Activated naive CD4-positive, alpha-beta T cell treated with anti-CD3 and anti-CD28 coated beads, Interleukin-2, amount 50 U/mL, for 24 hours (primary cell): ENCODE results near the gene SNHG17.
"Not testable (repeated sequence)": the region's sequence is repeated elsewhere in the genome, so short reads cannot be mapped to it uniquely, and the experiment has no call there.

ENCODE experiments used
- H3K27ac Mint-ChIP-seq: one replicate; pipeline ENCODE4 v1.8.0; 2021; ENCODE audit warnings: mild to moderate bottlenecking, mixed read lengths
- H3K27me3 Mint-ChIP-seq: one replicate; pipeline ENCODE4 v1.8.0; 2021; ENCODE audit warnings: mixed read lengths
- H3K36me3 Mint-ChIP-seq: one replicate; pipeline ENCODE4 v1.8.0; 2021; ENCODE audit warnings: mixed read lengths
- H3K4me1 Mint-ChIP-seq: one replicate; pipeline ENCODE4 v1.8.0; 2021; ENCODE audit warnings: mixed read lengths
- H3K4me3 Mint-ChIP-seq: one replicate; pipeline ENCODE4 v1.8.0; 2021; ENCODE audit warnings: mild to moderate bottlenecking, mixed read lengths
- H3K9me3 Mint-ChIP-seq: one replicate; pipeline ENCODE4 v1.8.0; 2021; ENCODE audit warnings: mixed read lengths

Gene SNHG17

DNA sequence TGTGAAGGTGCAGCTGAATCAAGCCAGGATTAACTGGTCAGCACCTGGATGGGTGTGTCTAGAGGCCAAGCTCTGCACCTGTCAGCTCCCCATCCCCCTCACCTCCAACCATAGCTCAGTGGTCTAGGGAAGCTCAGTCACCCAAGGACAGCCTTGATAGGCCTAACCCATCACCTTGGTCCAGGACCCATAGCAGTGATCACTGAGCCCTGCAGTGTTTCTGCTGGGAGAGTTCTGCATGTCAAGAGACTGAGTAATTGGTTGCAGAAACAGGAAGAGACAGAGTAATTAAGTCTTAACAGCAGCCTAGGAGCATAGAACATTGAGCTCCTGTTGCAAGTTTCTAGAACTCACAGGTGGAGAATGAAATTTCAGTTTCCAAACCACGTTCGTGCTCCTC lies 18.8 kb upstream of the SNHG17 start:
- peaks cover 17% of the 10 kb centered on the region for H3K36me3 Mint-ChIP-seq
- no peak overlapping the region for H3K27ac Mint-ChIP-seq
- no peak overlapping the region for H3K4me3 Mint-ChIP-seq
- H3K9me3 Mint-ChIP-seq = no peaks in the 10 kb centered on the region
- H3K27me3 Mint-ChIP-seq = no peaks in the 10 kb centered on the region
- peaks cover 10% of the 10 kb centered on the region for H3K4me1 Mint-ChIP-seq

- no peak overlapping the region for H3K27ac Mint-ChIP-seq
- peaks cover 15% of the 10 kb centered on the region for H3K4me1 Mint-ChIP-seq
- no peak overlapping the region for H3K4me3 Mint-ChIP-seq
- H3K27me3 Mint-ChIP-seq = no peaks in the 10 kb centered on the region
- no peaks in the 10 kb centered on the region for H3K9me3 Mint-ChIP-seq
- H3K36me3 Mint-ChIP-seq = peaks cover 17% of the 10 kb centered on the region
Measured at GRCh38 chr20:38452880-38453624, 17.9 kb upstream of the SNHG17 start.

DNA sequence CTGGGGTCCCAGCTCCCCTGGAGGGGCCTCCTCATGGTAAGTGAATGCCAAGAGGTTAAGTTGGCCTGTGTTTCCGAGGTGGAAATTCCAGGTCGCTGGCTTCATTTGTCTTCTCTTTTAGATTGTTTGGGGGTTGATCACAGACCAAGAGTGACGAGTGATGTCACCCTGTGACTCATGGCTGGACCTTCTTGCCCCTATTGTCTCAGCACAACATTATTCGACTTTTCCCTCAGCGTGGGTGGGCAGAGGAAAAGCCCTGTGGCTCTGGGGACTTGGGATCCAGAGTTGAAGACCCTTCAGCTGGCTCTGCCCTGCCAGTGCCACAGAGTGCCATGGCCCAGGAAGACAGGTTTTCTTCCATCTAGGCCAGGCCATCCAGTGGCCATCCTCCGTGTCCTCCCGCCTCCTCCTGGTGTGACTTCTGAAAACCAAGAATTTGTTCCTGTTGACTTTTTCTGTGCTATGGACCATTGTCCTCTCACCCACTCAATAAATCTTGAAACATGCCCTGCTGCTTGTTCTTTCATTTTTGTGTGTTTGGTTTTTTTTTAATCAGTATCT lies 15.4 kb upstream of the SNHG17 start:
- Mint-ChIP-seq H3K27ac (no peak overlapping the region), H3K9me3 (no peaks in the 10 kb centered on the region), H3K4me3 (peak overlapping the region; percentile 6), H3K4me1 (peaks cover 31% of the 10 kb centered on the region), H3K36me3 (peaks cover 19% of the 10 kb centered on the region), H3K27me3 (no peaks in the 10 kb centered on the region)

GRCh38 chr20:38449046-38449445 lies 13.9 kb upstream of the SNHG17 start:
- no peaks in the 10 kb centered on the region for H3K9me3 Mint-ChIP-seq
- no peaks in the 10 kb centered on the region for H3K27me3 Mint-ChIP-seq
- H3K36me3 Mint-ChIP-seq = peaks cover 19% of the 10 kb centered on the region
- no peak overlapping the region for H3K4me3 Mint-ChIP-seq
- H3K27ac Mint-ChIP-seq = no peak overlapping the region
- peaks cover 35% of the 10 kb centered on the region for H3K4me1 Mint-ChIP-seq

GRCh38 chr20:38447931-38448675 lies 13.0 kb upstream of the SNHG17 start:
- peaks cover 35% of the 10 kb centered on the region for H3K4me1 Mint-ChIP-seq
- peaks cover 19% of the 10 kb centered on the region for H3K36me3 Mint-ChIP-seq

GRCh38 chr20:38447251-38447661 lies 12.1 kb upstream of the SNHG17 start:
- H3K9me3 Mint-ChIP-seq = no peaks in the 10 kb centered on the region
- H3K4me3 Mint-ChIP-seq = peak overlapping the region; percentile 87
- peaks cover 35% of the 10 kb centered on the region for H3K4me1 Mint-ChIP-seq
- H3K27ac Mint-ChIP-seq = peak overlapping the region; percentile 51
- peaks cover 18% of the 10 kb centered on the region for H3K36me3 Mint-ChIP-seq
- H3K27me3 Mint-ChIP-seq = no peaks in the 10 kb centered on the region

More at GRCh38 chr20:38447931-38448675, 13.0 kb upstream of the SNHG17 start:
- H3K27me3 Mint-ChIP-seq = no peaks in the 10 kb centered on the region
- no peaks in the 10 kb centered on the region for H3K9me3 Mint-ChIP-seq
- peak overlapping the region; percentile 18 for H3K27ac Mint-ChIP-seq
- peak overlapping the region; percentile 87 for H3K4me3 Mint-ChIP-seq

DNA sequence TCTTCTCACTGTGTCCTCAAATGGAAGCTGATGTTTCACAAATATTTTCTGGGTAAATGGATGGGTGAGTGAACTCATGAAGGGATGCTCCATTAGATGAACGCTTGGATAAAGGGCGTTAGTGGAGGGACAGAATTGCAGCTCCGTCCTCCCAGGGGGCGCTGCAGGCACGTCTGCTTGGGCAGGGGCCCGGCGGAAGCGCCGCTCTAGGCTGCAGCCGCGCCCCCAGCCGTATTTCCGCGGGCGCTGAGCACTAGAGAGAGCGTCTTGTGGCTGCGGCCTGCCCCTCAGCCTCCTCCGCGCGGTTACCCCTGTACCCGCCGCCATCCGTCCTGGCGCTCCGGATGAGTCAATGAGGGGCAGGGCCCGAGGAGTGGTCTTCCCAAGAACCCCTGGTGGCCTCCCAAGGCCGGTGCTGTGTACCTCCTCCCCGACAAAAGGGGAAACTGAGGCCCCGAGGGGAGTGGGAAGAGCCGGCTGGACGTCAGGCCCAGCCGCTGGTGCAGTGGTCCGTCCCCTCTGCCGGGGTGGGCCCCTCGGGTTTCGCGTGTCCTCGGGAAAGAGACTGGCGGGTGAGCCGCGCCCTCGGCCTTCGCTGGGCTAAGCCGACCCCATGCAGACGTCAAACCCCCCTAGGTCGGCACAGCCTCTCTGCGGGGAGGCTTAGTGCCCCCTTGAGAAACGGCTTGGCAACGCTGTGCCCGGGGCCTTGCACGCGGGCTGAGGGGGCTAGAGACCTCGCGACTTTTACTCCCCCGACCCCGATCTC lies 11.5 kb upstream of the SNHG17 start:
- no peaks in the 10 kb centered on the region for H3K9me3 Mint-ChIP-seq
- H3K4me1 Mint-ChIP-seq = peaks cover 35% of the 10 kb centered on the region
- H3K27me3 Mint-ChIP-seq = peaks cover 1% of the 10 kb centered on the region
- peak overlapping the region; percentile 90 for H3K27ac Mint-ChIP-seq
- H3K4me3 Mint-ChIP-seq = peak overlapping the region; percentile 87
- H3K36me3 Mint-ChIP-seq = peaks cover 16% of the 10 kb centered on the region

DNA sequence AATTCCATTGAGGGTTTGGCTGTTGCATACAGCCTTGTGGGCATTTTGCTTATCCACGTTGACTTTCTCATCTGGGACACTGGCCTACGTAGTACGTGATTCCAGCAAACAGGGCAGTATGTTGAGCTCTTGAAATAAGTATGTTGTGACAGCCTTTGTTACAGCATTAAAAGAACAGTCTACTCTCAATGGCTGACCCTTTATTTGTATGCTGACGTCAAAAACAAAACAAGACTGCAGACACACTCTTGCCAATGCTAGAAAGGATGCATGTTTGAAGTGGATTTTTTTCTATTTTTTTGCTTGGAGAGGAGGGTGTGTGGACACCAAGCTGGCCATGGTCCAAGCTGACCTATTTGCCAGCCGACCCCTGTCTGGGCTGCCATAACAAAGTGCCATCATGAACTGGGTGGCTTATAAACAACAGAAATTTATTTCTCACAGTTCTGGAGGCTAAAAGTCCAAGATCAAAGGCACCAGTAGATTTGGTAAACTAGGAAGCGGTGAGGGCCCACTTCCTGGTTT lies 10.8 kb upstream of the SNHG17 start:
- no peaks in the 10 kb centered on the region for H3K9me3 Mint-ChIP-seq
- H3K4me1 Mint-ChIP-seq = peaks cover 35% of the 10 kb centered on the region
- peaks cover 3% of the 10 kb centered on the region for H3K27me3 Mint-ChIP-seq
- H3K36me3 Mint-ChIP-seq = peaks cover 14% of the 10 kb centered on the region
- peak overlapping the region; percentile 87 for H3K4me3 Mint-ChIP-seq
- peak overlapping the region; percentile 90 for H3K27ac Mint-ChIP-seq

- H3K4me1 Mint-ChIP-seq = peaks cover 29% of the 10 kb centered on the region
- peak overlapping the region; percentile 72 for H3K27ac Mint-ChIP-seq
- H3K36me3 Mint-ChIP-seq = peaks cover 8% of the 10 kb centered on the region
- H3K4me3 Mint-ChIP-seq = peak overlapping the region; percentile 59
- no peaks in the 10 kb centered on the region for H3K9me3 Mint-ChIP-seq
- H3K27me3 Mint-ChIP-seq = peaks cover 4% of the 10 kb centered on the region
Measured at GRCh38 chr20:38445381-38445796, 10.3 kb upstream of the SNHG17 start.

DNA sequence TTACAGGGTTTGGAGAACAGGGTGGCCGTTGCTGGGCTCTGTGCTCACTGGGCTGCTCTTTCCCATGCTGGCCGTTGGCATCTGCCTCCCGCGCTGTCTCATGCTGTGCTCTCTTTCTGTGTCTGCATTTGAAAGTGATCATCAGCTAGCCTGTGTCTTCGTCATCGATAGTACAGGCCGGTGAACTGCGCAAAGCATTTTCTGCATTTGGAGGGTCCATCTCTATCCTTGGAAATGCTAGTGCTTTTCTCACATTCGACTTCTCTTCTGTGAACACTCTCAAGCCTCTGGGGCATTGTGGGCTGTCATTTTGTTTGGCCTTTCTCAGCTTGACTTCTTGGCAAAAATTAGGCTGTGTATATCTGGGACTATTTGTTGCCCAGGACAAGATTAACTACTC lies 6.8 kb upstream of the SNHG17 start:
- no peaks in the 10 kb centered on the region for H3K36me3 Mint-ChIP-seq
- H3K9me3 Mint-ChIP-seq = no peaks in the 10 kb centered on the region
- H3K4me3 Mint-ChIP-seq = no peak overlapping the region
- peaks cover 5% of the 10 kb centered on the region for H3K27me3 Mint-ChIP-seq
- peaks cover 10% of the 10 kb centered on the region for H3K4me1 Mint-ChIP-seq
- H3K27ac Mint-ChIP-seq = no peak overlapping the region

- not testable (repeated sequence) for H3K4me1 Mint-ChIP-seq, H3K4me3 Mint-ChIP-seq, H3K27me3 Mint-ChIP-seq, H3K27ac Mint-ChIP-seq, H3K36me3 Mint-ChIP-seq, H3K9me3 Mint-ChIP-seq
Measured at GRCh38 chr20:38441110-38441509, 6.0 kb upstream of the SNHG17 start.

- Mint-ChIP-seq H3K4me1 (no peaks in the 10 kb centered on the region), H3K27me3 (peaks cover 5% of the 10 kb centered on the region), H3K9me3 (no peaks in the 10 kb centered on the region), H3K36me3 (peaks cover 15% of the 10 kb centered on the region), H3K27ac (no peak overlapping the region), H3K4me3 (no peak overlapping the region)
Measured at GRCh38 chr20:38437796-38438195, 2.7 kb upstream of the SNHG17 start.

DNA sequence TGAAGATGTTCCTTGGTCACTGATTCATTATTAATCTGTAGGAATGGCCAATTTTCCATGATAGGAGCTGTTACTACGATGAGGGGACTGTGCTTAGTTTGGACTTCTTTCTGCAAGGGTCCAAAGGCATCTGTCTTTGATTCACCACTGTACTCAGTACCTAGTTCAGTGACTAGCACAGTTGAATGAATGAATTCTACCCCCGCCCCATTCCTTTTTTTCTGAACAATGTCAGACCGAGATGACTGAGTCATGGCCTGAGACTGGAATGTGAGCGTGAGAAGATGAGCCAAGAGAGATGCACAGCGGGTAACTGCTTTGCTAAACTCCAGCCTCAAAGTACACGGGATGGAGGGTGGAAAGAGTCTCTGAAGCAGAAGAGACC lies 419 bp upstream of the SNHG17 start:
- H3K9me3 Mint-ChIP-seq = no peaks in the 10 kb centered on the region
- peaks cover 29% of the 10 kb centered on the region for H3K36me3 Mint-ChIP-seq
- H3K4me1 Mint-ChIP-seq = peaks cover 20% of the 10 kb centered on the region
- H3K4me3 Mint-ChIP-seq = peak overlapping the region; percentile 95
- H3K27ac Mint-ChIP-seq = peak overlapping the region; percentile 97
- H3K27me3 Mint-ChIP-seq = peaks cover 1% of the 10 kb centered on the region

DNA sequence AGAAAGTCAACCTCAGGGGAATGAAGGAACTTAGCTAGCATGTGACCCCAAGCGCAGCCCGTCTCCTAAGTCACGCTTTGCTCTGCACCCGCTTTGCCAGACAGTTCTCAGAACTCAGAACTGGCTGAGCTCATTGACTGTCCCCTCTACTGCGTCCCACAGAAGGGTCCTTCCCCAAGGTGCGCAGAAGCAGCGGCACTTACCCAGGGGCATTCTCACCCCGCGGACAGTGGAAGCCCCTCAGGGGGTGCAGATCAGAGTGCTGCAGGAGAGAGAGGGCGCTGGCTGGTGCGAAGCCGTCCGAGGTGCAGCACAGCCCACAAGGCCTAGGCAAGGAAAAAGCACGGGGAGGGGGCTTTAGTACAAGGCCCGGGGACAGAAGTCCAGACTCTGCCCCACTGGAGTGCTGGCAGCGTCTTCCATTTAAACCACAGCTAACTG lies 807 bp downstream of the SNHG17 start:
- peaks cover 1% of the 10 kb centered on the region for H3K27me3 Mint-ChIP-seq
- H3K4me1 Mint-ChIP-seq = peaks cover 25% of the 10 kb centered on the region
- H3K27ac Mint-ChIP-seq = peak overlapping the region; percentile 97
- no peaks in the 10 kb centered on the region for H3K9me3 Mint-ChIP-seq
- H3K4me3 Mint-ChIP-seq = peak overlapping the region; percentile 95
- H3K36me3 Mint-ChIP-seq = peaks cover 32% of the 10 kb centered on the region

- Mint-ChIP-seq H3K4me3 (peak overlapping the region; percentile 95), H3K27ac (peak overlapping the region; percentile 97), H3K9me3 (no peaks in the 10 kb centered on the region), H3K27me3 (no peaks in the 10 kb centered on the region), H3K36me3 (peaks cover 35% of the 10 kb centered on the region), H3K4me1 (peaks cover 34% of the 10 kb centered on the region)
Measured at GRCh38 chr20:38433304-38433972, 1.7 kb downstream of the SNHG17 start.
